GM18909 (cell line): ENCODE results near the gene ADAP1.

Experiments
- ATAC-seq: cut with Tn5 transposase; IDR thresholded peaks from one replicate; pipeline ENCODE4 v1.9.1; 2021; ENCODE audit warnings: mild to moderate bottlenecking; ENCODE audit not compliant: unreplicated experiment, poor library complexity

The ADAP1 gene

GRCh38 chr7:899806-900205 lies 54.7 kb downstream of the ADAP1 start:
- ATAC-seq: no peak

- no peak for ATAC-seq
Measured at GRCh38 chr7:898855-899681, 55.4 kb downstream of the ADAP1 start.

GRCh38 chr7:898460-898854 lies 56.0 kb downstream of the ADAP1 start:
- no peak for ATAC-seq

- ATAC-seq: no peak
Measured at GRCh38 chr7:897771-898376, 56.6 kb downstream of the ADAP1 start.

GRCh38 chr7:897086-897485 lies 57.4 kb downstream of the ADAP1 start:
- no peak for ATAC-seq

GRCh38 chr7:896346-897075 lies 58.0 kb downstream of the ADAP1 start:
- no peak for ATAC-seq

- ATAC-seq: no peak
Measured at GRCh38 chr7:895451-896052, 58.9 kb downstream of the ADAP1 start.

- no peak for ATAC-seq
Measured at GRCh38 chr7:894927-895450, 59.5 kb downstream of the ADAP1 start.

GRCh38 chr7:894164-894867 lies 60.2 kb downstream of the ADAP1 start:
- no peak for ATAC-seq

- ATAC-seq: no peak
Measured at GRCh38 chr7:893686-894085, 60.8 kb downstream of the ADAP1 start.

- no peak for ATAC-seq
Measured at GRCh38 chr7:892648-893593, 61.6 kb downstream of the ADAP1 start.

- ATAC-seq: no peak
Measured at GRCh38 chr7:891805-892204, 62.7 kb downstream of the ADAP1 start.

- no peak for ATAC-seq
Measured at GRCh38 chr7:891291-891690, 63.2 kb downstream of the ADAP1 start.

- no peak for ATAC-seq
Measured at GRCh38 chr7:890868-891267, 63.6 kb downstream of the ADAP1 start.

- ATAC-seq: no peak
Measured at GRCh38 chr7:889391-889790, 65.1 kb downstream of the ADAP1 start.

GRCh38 chr7:889025-889390 lies 65.5 kb downstream of the ADAP1 start:
- ATAC-seq: no peak

GRCh38 chr7:888081-889024 lies 66.1 kb downstream of the ADAP1 start:
- no peak for ATAC-seq

GRCh38 chr7:887488-887820 lies 67.0 kb downstream of the ADAP1 start:
- ATAC-seq: no peak
